OCI-LY3 (cell line): ENCODE data around the gene SELENON.
"Not testable (repeated sequence)": the region's sequence is repeated elsewhere in the genome, so short reads cannot be mapped to it uniquely, and the experiment has no call there.

ENCODE experiments used
- EZH2phosphoT487 ChIP-seq: fragments of 200-600 bp; shearing (Covaris generic); IDR thresholded peaks from 2 replicates; pipeline ENCODE4 v1.6.1; 2018; ENCODE audit warnings: antibody characterized with exemption, mixed run types, low read depth
- TF ChIP-seq, protein P1 (sequence below): fragments of 200-600, 300-600 bp; sonication (generic); IDR thresholded peaks from 2 replicates; pipeline ENCODE4 v1.5.1; 2014; ENCODE audit warnings: antibody characterized with exemption, low read length, low read depth

DNA sequence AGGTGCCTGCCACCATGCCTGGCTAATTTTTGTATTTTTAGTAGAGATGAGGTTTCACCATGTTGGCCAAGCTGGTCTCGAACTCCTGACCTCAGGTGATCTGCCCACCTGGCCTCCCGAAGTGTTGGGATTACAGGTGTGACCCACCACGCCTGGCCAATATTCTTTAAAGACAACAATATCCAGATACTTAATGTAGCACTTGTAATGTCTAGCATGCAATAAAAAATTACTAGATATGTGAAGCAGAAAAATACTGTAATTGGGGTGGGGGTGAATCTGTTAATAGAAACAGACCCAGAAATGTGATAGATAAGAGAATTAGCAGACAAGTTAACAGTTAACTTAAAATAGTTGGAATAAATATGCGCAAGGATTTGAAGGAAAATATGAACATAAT lies 39.8 kb downstream of the SELENON start:
- TF ChIP-seq, protein P1, sequence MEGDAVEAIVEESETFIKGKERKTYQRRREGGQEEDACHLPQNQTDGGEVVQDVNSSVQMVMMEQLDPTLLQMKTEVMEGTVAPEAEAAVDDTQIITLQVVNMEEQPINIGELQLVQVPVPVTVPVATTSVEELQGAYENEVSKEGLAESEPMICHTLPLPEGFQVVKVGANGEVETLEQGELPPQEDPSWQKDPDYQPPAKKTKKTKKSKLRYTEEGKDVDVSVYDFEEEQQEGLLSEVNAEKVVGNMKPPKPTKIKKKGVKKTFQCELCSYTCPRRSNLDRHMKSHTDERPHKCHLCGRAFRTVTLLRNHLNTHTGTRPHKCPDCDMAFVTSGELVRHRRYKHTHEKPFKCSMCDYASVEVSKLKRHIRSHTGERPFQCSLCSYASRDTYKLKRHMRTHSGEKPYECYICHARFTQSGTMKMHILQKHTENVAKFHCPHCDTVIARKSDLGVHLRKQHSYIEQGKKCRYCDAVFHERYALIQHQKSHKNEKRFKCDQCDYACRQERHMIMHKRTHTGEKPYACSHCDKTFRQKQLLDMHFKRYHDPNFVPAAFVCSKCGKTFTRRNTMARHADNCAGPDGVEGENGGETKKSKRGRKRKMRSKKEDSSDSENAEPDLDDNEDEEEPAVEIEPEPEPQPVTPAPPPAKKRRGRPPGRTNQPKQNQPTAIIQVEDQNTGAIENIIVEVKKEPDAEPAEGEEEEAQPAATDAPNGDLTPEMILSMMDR: not testable (repeated sequence)
- TF ChIP-seq EZH2phosphoT487: not testable (repeated sequence)
